PC-3 (cell line): ENCODE data around the gene ZC3HAV1L.

Source experiments
- EZH2phosphoT487 ChIP-seq: fragments of 300-600 bp; sonication (generic); IDR thresholded peaks from 2 replicates; pipeline ENCODE4 v1.6.1; 2018; ENCODE audit warnings: mild to moderate bottlenecking, antibody characterized with exemption, low read length, borderline replicate concordance
- TF ChIP-seq, protein P1 (sequence below): fragments of 300-600 bp; sonication (generic); conservative IDR thresholded peaks from 2 replicates; pipeline ENCODE4 v1.5.1; 2017; ENCODE audit warnings: antibody characterized with exemption, low read depth, mild to moderate bottlenecking, low read length

DNA sequence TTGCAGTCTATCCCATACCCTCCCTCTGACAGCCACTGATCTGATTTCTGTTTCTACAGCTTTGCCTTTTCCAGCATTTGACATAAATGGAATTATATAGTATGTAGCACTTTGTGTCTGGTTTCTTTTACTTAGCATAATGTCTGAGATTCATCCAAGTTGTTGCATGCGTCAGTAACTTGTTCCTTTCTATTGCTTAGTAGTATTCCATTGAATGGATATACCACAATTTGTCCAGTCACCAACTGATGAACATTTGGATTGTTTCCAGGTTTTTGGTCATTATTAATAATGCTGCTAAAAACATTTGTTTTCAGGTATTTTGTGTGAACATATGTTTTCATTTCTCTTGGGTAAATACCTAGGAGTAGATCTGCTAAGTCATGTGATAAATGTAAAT lies 48.2 kb downstream of the ZC3HAV1L start:
- TF ChIP-seq EZH2phosphoT487: no peak
- TF ChIP-seq, protein P1, sequence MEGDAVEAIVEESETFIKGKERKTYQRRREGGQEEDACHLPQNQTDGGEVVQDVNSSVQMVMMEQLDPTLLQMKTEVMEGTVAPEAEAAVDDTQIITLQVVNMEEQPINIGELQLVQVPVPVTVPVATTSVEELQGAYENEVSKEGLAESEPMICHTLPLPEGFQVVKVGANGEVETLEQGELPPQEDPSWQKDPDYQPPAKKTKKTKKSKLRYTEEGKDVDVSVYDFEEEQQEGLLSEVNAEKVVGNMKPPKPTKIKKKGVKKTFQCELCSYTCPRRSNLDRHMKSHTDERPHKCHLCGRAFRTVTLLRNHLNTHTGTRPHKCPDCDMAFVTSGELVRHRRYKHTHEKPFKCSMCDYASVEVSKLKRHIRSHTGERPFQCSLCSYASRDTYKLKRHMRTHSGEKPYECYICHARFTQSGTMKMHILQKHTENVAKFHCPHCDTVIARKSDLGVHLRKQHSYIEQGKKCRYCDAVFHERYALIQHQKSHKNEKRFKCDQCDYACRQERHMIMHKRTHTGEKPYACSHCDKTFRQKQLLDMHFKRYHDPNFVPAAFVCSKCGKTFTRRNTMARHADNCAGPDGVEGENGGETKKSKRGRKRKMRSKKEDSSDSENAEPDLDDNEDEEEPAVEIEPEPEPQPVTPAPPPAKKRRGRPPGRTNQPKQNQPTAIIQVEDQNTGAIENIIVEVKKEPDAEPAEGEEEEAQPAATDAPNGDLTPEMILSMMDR: no peak
